ENCODE results near the gene GZF1. TPM values are rescaled to one million over a fixed set of nuclear protein-coding genes. Genes with fewer than 3 reads are reported as not detected.

Gene GZF1
- total and polyA plus RNA-seq, 2 experiments from 2014 or later: 5.9 to 11.0 TPM

GRCh38 chr20:23367770-23368169 lies 5.8 kb downstream of the GZF1 start:
- H4K20me1 ChIP-seq (ENCODE audit: insufficient read depth): peaks cover 17% of the 10 kb centered on the region; the same call in 1 of the 2 replicates
- in situ Hi-C loops (cut with MboI): no loop called here
- peaks cover 46% of the 10 kb centered on the region for H3K4me1 ChIP-seq (ENCODE audit: insufficient read depth)
- H3K4me2 ChIP-seq (ENCODE audit: unreplicated experiment): peak overlapping the region; percentile 16
- no peak overlapping the region for H3K4me3 ChIP-seq
- no peaks in the 10 kb centered on the region for H3K9me2 ChIP-seq (ENCODE audit: insufficient read depth)
- no peak overlapping the region for H2AFZ ChIP-seq
- H3K27ac ChIP-seq: peak overlapping the region; percentile 32; the same call in 1 of the 2 replicates
- H3K79me2 ChIP-seq (ENCODE audit: insufficient read depth): peaks cover 82% of the 10 kb centered on the region
- H3K9me3 ChIP-seq (ENCODE audit: low read depth): no peaks in the 10 kb centered on the region
- 0 out of 2 replicates have a peak overlapping the region, but pooled peaks have one; percentile 5 for H3K9ac ChIP-seq
- H3K36me3 ChIP-seq (ENCODE audit: low read depth): peaks cover 23% of the 10 kb centered on the region
- no peak for TF ChIP-seq EZH2 (IDR thresholded peaks at IDR 0.05; ENCODE audit: insufficient read depth, poor library complexity, severe bottlenecking)
- no peak for TF ChIP-seq EZH2phosphoT487 (IDR thresholded peaks at IDR 0.05; ENCODE audit: insufficient read depth, low read depth)
- H3F3A ChIP-seq (ENCODE audit: insufficient read depth): peaks cover 53% of the 10 kb centered on the region
- peak; percentile 55 for DNase-seq
- no peaks in the 10 kb centered on the region for H3K27me3 ChIP-seq (replicated peaks; ENCODE audit: insufficient read depth)

GRCh38 chr20:23368316-23369071 lies 6.5 kb downstream of the GZF1 start:
- Histone ChIP-seq H3K4me2 (ENCODE audit: unreplicated experiment) (peak overlapping the region; percentile 16), H3K9me2 (ENCODE audit: insufficient read depth) (no peaks in the 10 kb centered on the region), H3F3A (ENCODE audit: insufficient read depth) (peaks cover 53% of the 10 kb centered on the region), H3K36me3 (ENCODE audit: low read depth) (peaks cover 23% of the 10 kb centered on the region), H3K4me3 (no peak overlapping the region), H2AFZ (no peak overlapping the region), H3K79me2 (ENCODE audit: insufficient read depth) (peaks cover 75% of the 10 kb centered on the region), H3K4me1 (ENCODE audit: insufficient read depth) (peaks cover 39% of the 10 kb centered on the region), H3K27me3 (replicated peaks; ENCODE audit: insufficient read depth) (no peaks in the 10 kb centered on the region), H3K27ac (peak overlapping the region; percentile 32), H4K20me1 (ENCODE audit: insufficient read depth) (peaks cover 17% of the 10 kb centered on the region; the same call in 1 of the 2 replicates), H3K9me3 (ENCODE audit: low read depth) (no peaks in the 10 kb centered on the region), H3K9ac (no peak overlapping the region; the same call in 1 of the 2 replicates)
- 96 to 97% methylated on average over 2 of the region's 2 CpGs for WGBS, 2 experiments (ENCODE audit: low coverage in 1 of 2, low lambda C conversion rate in 2 of 2, missing lambda C conversion rate in 2 of 2)
- TF ChIP-seq EZH2 (IDR thresholded peaks at IDR 0.05; ENCODE audit: insufficient read depth, poor library complexity, severe bottlenecking): no peak
- TF ChIP-seq EZH2phosphoT487 (IDR thresholded peaks at IDR 0.05; ENCODE audit: insufficient read depth, low read depth): no peak
- peak; percentile 59 for DNase-seq
- in situ Hi-C loops (cut with MboI): no loop called here

GRCh38 chr20:23369072-23369823 lies 7.3 kb downstream of the GZF1 start:
- Histone ChIP-seq H3K79me2 (ENCODE audit: insufficient read depth) (peaks cover 74% of the 10 kb centered on the region), H3K27ac (no peak overlapping the region), H3K36me3 (ENCODE audit: low read depth) (peaks cover 23% of the 10 kb centered on the region)

GRCh38 chr20:23370274-23370673 lies 8.3 kb downstream of the GZF1 start:
- DNase-seq: no peak
- H3K79me2 ChIP-seq (ENCODE audit: insufficient read depth): peaks cover 67% of the 10 kb centered on the region
- H4K20me1 ChIP-seq (ENCODE audit: insufficient read depth): peaks cover 17% of the 10 kb centered on the region; the same call in 1 of the 2 replicates
- H3K36me3 ChIP-seq (ENCODE audit: low read depth): peaks cover 28% of the 10 kb centered on the region
- no peak overlapping the region for H3K27ac ChIP-seq
- 91 to 93% methylated on average over 5 of the region's 5 CpGs for WGBS, 2 experiments (ENCODE audit: low coverage in 1 of 2, low lambda C conversion rate in 2 of 2, missing lambda C conversion rate in 2 of 2)
- H3K9me2 ChIP-seq (ENCODE audit: insufficient read depth): no peaks in the 10 kb centered on the region
- no peak overlapping the region for H3K4me3 ChIP-seq
- no peaks in the 10 kb centered on the region for H3K27me3 ChIP-seq (replicated peaks; ENCODE audit: insufficient read depth)
- H2AFZ ChIP-seq: no peak overlapping the region
- no peak overlapping the region for H3K4me2 ChIP-seq (ENCODE audit: unreplicated experiment)
- in situ Hi-C loops (cut with MboI): no loop called here
- peaks cover 33% of the 10 kb centered on the region for H3K4me1 ChIP-seq (ENCODE audit: insufficient read depth)
- TF ChIP-seq EZH2phosphoT487 (IDR thresholded peaks at IDR 0.05; ENCODE audit: insufficient read depth, low read depth) (no peak), EZH2 (IDR thresholded peaks at IDR 0.05; ENCODE audit: insufficient read depth, poor library complexity, severe bottlenecking) (no peak)
- H3K9ac ChIP-seq: no peak overlapping the region
- no peaks in the 10 kb centered on the region for H3K9me3 ChIP-seq (ENCODE audit: low read depth)
- peaks cover 49% of the 10 kb centered on the region for H3F3A ChIP-seq (ENCODE audit: insufficient read depth)

More at GRCh38 chr20:23369072-23369823, 7.3 kb downstream of the GZF1 start:
- Histone ChIP-seq H4K20me1 (ENCODE audit: insufficient read depth) (peaks cover 17% of the 10 kb centered on the region; the same call in 1 of the 2 replicates), H3K9ac (no peak overlapping the region), H3K4me1 (ENCODE audit: insufficient read depth) (peaks cover 33% of the 10 kb centered on the region), H2AFZ (no peak overlapping the region), H3K4me2 (ENCODE audit: unreplicated experiment) (no peak overlapping the region), H3K9me2 (ENCODE audit: insufficient read depth) (no peaks in the 10 kb centered on the region), H3K27me3 (replicated peaks; ENCODE audit: insufficient read depth) (no peaks in the 10 kb centered on the region), H3F3A (ENCODE audit: insufficient read depth) (peaks cover 49% of the 10 kb centered on the region), H3K4me3 (no peak overlapping the region), H3K9me3 (ENCODE audit: low read depth) (no peaks in the 10 kb centered on the region)
- DNase-seq: no peak
- TF ChIP-seq EZH2phosphoT487 (IDR thresholded peaks at IDR 0.05; ENCODE audit: insufficient read depth, low read depth) (no peak), EZH2 (IDR thresholded peaks at IDR 0.05; ENCODE audit: insufficient read depth, poor library complexity, severe bottlenecking) (no peak)
- WGBS, 2 experiments (ENCODE audit: low coverage in 1 of 2, low lambda C conversion rate in 2 of 2, missing lambda C conversion rate in 2 of 2): 95 to 98% methylated on average over 12 to 14 of the region's 14 CpGs
- in situ Hi-C loops (cut with MboI): no loop called here

All from GM23248 (cell line).